ENCODE data around the gene GPR146.
"Not testable (repeated sequence)": the region's sequence is repeated elsewhere in the genome, so short reads cannot be mapped to it uniquely, and the experiment has no call there.

GPR146 gene

GRCh38 chr7:1025743-1026581, 18.4 kb upstream of the GPR146 start:
- DNase-seq = no peak

DNA sequence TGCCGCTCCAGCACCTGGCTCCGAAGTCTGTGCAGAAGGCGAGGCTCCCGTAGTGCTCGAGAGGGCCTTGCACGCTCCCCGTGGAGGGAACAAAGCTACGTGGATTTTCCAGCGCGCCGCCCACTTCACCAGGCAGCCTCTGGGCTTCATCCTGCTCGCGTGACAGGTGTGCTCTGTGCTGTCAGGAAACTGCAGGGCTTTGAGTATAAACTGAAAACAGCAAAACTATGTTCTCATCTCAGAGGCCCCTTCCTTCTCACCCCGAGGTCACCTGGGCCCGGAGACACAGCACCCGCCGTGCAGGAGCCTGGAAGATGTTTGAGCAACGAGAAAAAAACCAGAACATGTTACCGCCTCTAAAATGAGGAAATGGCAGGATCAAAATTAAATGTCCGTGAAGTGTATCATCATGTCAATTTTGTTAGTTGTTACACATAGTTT, 17.6 kb upstream of the GPR146 start:
- DNase-seq = no peak

DNA sequence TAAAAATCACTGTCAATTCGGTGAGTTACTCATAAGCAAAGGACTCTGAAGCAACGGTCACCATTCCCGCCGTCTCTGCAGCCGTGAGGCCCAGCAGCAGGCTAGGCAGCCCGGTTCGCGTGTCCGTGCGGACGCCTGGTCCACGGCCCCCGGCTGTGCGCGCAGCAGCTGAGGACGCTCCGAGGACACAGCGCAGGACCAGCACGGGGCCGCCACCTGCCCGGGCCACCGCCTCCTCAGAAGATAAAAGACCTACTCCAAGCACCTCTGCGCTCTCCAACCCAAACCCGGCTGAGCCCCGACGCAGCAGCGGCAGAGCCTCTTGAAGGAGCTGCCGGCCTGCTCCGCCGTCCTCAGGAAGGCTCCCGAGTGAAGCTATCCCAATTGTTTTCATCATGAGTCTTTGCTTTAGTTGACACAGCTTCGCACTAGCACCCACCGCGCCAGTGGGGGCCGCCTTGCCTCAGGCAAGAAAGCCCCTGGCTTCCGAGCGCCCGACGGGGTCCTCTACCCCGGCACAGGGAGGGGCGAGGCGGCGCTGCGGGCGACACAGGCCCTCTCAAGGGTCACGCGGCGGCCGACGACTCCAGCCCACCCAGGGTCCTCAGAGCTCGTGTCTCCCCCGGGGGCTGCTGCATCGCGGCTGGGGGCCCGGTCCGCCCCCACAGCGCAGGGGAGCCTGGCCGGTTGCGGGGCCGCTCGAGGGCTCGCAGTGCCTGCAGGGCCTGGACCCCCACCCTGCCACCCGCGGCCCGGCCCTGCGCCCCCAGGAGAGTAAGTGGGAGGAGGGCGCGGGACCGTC, 16.9 kb upstream of the GPR146 start:
- no peak for DNase-seq

DNA sequence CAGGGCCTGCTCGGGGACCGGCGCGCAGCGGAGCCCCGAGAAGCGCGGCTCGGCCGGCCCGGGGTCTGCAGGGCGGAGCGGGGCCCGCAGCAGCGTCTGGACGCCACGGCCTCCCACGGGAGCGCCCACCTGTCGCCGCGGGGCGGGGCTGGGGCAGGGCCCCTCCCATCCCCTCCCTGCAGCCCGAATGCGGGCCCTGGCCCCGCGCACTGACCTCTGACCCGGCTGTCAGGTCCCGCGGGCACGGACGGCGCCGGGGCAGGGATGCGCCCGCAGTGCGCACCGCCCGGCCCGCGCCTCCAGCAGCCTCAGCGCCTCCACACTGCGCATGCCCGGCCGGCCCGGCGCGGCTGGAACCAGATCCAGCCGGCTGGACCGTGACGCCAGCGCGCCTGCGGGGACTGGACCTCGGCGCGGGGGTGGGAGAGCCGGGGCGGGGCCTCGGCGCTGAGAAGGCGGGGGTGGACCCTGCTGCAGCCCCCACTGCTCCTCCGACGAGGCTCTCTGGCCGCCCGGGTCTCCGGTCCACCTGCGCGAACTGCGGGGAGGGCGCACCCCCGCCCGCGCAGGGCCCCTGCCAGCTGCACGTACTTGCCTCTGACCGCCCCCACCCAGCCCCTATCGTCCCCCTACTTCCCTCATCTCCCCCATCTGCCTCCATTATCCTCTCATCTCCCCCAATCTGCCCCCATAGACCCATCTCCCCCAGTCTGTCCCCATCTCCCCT, 16.1 kb upstream of the GPR146 start:
- DNase-seq = peak; percentile 94

DNA sequence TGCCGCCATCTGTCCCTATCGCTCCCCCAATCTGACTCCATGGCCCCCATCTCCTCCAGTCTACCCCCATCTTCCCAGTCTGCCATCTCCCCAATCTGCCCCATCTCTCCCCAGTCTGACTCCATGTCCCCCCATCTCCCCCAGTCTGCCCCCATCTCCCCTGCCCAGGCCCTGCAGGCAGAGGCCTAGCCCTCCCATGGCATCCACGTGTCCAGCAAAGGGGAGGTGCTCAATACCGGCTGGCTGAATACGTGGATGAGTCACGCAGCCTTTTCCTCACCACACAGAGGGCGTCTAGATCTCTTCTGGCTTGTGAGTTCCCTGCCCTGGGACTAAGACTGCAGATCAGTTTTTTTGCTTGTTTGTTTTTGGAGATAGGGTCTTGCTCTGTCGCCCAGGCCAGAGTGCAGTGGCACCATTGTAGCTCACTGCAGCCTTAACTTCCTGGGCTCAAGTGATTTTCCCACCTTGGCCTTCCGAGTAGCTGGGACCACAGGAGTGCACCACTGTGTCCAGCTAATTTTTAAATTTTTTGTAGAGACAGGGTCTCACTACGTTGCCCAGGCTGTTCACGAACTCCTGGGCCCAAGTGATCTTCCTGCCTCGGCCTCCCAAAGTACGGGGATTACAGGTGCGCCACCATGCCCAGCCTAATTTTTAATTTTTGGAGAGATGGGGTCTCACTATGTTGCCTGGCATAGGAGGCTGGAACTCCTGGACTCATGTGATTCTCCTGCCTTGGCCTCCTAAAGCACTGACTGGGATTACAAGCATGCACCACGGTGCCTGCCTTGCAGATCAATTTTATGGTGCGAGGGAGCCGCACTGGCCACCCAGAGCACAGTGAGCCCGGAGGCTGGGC, 15.3 kb upstream of the GPR146 start:
- DNase-seq = peak; percentile 86

DNA sequence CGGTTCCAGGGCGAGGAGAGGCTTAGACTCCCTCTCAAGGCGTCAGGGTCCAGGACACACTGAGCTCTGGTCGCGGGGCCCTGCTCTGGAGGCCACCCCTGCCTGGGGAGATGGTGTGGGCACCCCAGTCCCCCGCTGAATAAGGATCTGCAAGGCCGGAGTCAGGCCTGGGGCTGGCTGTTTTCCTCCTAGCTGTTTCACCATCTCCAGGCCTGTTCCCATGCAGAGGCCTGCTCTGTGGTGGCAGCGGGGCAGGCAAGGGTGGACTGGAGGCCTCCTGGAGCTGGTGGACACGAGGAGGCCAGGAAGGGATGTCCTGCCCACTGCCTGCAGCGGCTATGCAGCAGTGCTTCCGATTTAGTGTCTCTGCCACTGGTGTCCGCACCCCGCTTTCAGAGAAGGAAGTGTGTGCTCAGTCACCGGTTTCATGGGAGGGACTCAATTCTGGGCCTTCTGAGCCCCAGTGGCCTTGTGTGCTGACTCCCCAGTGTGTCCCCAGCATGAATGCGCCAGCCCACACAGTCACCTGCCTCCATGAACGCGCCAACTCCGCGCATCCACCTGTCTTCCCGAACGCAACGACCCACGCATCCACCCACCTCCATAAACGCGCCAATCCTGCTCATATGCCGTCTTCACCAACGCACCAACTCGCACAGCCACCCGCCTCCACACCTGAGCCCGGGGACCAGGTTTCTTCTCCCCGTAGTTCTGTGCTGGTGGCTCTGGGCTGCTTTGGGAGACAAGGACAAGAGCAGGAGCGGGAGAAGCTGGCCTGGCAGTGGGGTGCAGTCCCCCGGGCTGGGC, 14.5 kb upstream of the GPR146 start:
- no peak for DNase-seq

GRCh38 chr7:1030444-1031070, 13.8 kb upstream of the GPR146 start:
- no peak for DNase-seq

DNA sequence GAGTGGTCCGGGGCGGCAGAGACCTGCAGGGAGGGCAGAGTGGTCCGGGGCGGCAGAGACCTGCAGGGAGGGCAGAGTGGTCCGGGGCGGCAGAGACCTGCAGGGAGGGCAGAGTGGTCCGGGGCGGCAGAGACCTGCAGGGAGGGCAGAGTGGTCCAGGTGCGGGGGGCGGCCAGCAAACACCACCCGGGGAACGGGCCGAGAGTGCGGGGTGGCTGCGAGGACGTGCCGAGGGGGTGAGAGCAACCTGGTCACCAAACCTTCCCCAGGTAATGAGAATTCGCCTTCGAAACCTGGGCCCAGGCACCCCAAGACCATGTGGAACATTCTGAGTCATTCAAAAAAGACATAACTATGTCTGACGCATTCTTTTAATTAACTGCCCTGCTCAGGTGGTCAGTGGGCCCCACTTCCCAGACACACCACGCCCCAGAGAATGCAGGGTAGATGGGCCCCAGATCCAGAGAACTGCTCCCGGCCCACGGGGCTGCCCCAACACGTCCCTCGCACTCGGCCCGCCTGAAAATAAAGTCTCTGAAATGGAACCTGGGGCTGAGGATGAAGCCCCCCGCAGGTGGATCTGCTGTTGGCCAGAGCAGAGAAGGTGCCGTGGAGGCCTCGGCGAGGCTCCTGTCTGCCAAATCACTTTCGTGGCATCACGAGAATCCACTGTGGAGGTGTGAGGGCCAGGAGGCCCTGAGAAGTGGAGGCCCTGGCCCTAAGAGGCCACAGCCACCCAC, 12.5 kb upstream of the GPR146 start:
- DNase-seq = no peak

GRCh38 chr7:1032536-1033181, 11.7 kb upstream of the GPR146 start:
- DNase-seq = no peak

GRCh38 chr7:1033546-1034145, 10.7 kb upstream of the GPR146 start:
- no peak for DNase-seq

GRCh38 chr7:1034769-1035168, 9.6 kb upstream of the GPR146 start:
- DNase-seq = not testable (repeated sequence)

- DNase-seq = not testable (repeated sequence)
These were observed 8.0 kb upstream of the GPR146 start for GRCh38 chr7:1036164-1036928.

DNA sequence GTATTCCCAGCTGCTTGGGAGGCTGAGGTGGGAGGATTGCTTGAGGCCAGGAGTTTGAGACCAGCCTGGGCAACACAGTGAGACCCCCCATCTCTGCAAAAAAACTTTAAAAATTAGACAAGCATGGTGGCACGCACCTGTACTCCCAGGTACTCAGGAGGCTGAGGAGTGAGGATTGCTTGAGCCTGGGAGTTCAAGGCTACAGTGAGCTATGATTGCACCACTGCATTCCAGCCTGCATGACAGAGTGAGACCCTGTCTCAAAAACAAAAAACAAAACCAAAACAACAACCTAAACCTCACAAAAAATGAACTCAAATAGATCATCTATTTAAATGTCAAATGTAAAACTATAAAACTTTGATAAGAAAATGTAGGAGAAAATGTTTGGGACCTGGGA, 4.1 kb upstream of the GPR146 start:
- DNase-seq = not testable (repeated sequence)

- no peak for DNase-seq
These were observed 3.6 kb upstream of the GPR146 start for GRCh38 chr7:1040790-1041189.

DNA sequence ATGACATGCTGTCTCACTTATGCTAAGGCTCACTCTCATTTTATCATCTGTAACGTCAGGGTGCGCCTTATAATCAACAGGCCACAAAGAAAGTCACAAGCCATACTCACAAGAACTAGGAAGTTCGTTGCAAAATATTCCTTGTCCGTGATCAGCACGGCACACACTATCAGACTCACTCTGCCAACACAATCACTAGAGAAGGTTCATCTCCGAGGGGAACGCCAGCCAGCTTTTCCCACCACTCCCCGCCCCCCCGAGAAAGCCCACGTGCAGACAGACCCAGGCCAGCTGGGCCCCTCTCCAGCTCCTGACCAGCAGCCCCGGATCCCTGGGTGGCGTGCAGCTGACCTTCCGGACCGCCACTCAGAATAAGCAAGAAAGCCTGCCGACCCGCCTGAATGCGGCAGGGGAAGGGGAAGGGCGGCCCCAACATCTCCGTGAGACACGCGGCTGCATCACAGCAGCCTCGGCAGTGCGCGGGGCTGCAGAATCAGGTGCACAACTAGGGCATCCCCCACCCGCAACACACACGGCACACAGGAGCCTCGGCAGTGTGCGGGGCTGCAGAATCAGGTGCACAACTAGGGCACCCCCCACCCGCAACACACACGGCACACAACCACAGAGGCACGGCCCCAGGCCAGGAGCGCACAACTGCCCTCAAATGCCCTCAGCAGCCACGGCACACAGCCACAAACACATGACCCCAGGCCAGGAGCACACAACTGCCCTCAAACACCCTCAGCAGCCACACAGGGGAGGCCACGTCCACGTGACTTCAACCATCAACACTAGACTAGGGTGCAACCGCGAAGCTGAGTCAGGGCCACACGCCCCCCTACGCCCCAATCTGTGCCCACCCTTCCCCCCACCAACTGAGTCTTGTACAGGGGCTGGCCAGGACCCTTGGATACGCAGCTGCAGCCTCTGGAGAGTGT, 2.5 kb upstream of the GPR146 start:
- DNase-seq = no peak

- DNase-seq = no peak
These were observed 1.9 kb upstream of the GPR146 start for GRCh38 chr7:1042492-1042833.

DNA sequence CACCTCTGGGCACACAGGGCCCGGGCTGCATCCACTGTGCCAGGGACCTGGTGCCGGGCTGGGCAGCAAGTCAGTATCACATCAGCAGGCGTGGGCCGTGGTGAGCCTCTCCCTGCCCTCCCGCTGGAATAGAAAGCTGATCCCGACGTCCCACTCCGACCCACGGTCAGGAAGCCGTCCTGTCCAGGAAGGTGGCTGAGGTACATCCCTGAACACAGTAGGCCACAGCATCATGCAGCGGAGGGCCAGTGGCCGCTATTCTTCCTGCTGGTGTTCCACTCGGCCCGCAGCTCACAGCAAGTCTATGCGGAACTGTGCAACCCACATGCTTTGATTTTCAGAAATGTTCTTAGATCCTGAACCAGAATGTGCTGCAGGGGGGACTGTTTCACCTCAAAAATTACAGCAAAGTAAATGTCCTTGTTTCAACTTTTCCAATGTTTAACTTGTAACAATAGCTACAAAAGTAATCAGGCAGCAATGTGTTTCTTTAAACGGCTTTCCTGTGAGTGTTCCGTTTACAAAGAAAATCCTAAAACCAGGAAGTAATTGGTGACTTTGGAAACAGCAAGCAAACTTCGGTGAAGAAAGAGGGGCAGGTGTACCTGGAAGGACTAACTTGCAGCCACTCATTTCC, 676 bp upstream of the GPR146 start:
- no peak for DNase-seq
